Measurements from ENCODE around the gene HPSE2.

HPSE2 gene

DNA sequence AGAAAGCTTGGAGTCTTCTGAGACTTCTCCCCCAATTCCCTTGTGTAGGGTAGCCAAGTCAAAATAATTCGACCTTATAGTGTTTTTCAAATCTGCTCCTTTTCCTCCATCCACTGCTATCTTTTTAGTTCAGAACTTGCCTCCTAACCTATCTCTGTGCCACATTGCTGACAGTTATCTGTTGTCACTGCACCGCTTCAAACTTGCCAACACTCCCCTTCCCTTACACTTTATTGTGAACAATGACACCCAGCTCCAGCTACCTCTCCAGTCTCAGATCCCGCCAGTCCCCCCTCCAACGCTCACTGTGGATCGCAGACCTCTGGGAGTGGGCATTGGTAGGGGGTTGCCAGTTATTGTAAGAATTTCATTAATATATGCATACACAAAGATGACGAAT is 772.6 kb downstream of the HPSE2 start:
- no peak for DNase-seq (ENCODE audit: low read depth)
- H3K4me3 ChIP-seq (ENCODE audit: low read depth, low read length) = no peak overlapping the region
- TF ChIP-seq, protein P1, sequence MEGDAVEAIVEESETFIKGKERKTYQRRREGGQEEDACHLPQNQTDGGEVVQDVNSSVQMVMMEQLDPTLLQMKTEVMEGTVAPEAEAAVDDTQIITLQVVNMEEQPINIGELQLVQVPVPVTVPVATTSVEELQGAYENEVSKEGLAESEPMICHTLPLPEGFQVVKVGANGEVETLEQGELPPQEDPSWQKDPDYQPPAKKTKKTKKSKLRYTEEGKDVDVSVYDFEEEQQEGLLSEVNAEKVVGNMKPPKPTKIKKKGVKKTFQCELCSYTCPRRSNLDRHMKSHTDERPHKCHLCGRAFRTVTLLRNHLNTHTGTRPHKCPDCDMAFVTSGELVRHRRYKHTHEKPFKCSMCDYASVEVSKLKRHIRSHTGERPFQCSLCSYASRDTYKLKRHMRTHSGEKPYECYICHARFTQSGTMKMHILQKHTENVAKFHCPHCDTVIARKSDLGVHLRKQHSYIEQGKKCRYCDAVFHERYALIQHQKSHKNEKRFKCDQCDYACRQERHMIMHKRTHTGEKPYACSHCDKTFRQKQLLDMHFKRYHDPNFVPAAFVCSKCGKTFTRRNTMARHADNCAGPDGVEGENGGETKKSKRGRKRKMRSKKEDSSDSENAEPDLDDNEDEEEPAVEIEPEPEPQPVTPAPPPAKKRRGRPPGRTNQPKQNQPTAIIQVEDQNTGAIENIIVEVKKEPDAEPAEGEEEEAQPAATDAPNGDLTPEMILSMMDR (IDR thresholded peaks at IDR 0.05; ENCODE audit: low read depth, low read length, missing control alignments) = no peak

DNA sequence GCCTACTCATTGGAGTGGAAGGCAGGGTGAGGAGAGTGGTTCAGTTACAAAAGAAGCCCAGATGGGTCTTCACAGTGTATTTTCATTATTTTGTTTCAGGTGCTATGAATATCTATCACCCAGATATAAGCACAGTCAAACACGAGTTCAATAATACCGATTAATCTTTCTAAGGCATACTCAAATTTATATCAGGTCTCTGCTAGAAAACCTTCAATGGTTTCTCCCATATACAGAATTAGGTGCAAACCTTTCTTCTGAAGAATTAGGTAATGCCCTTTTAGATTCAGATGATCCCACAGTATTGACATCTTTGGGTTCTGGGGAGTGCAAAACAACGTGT is 774.2 kb downstream of the HPSE2 start:
- TF ChIP-seq, protein P1 (IDR thresholded peaks at IDR 0.05; ENCODE audit: low read depth, low read length, missing control alignments) = no peak
- DNase-seq (ENCODE audit: low read depth) = no peak
- no peak overlapping the region for H3K4me3 ChIP-seq (ENCODE audit: low read depth, low read length)

DNA sequence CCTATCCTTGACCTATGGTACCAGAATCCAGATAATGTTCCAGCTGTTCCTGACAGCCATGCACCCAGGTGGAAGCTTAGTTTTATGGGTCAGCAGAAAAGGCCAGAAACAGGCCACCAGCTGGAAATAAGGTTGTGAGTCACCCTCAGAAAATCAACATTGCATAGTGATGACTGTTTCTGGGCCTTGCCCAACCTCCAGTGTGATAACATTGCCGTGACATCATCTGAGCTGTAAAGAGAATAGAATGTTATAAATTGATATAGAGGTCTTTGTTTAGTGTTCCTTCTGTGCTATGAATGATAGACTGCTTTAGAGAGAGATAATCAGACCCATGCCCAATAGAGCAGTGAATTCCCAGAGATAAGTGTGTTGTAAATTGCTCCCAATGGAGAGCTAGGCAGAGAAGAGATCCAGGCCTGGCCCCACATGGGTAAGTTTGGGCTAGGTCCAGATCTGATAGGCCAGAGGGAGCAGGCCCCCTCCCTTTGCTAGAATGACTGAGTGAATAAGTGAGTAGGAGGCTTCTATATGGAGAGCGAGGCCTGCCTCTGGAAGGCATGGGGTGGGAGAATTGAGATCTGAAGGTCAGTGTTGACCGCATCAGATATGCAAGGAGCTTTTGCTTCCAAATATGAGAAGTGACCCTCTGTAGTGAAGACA is 774.7 kb downstream of the HPSE2 start:
- no peak for DNase-seq (ENCODE audit: low read depth)
- no peak overlapping the region for H3K4me3 ChIP-seq (ENCODE audit: low read depth, low read length)
- TF ChIP-seq, protein P1 (IDR thresholded peaks at IDR 0.05; ENCODE audit: low read depth, low read length, missing control alignments) = no peak

DNA sequence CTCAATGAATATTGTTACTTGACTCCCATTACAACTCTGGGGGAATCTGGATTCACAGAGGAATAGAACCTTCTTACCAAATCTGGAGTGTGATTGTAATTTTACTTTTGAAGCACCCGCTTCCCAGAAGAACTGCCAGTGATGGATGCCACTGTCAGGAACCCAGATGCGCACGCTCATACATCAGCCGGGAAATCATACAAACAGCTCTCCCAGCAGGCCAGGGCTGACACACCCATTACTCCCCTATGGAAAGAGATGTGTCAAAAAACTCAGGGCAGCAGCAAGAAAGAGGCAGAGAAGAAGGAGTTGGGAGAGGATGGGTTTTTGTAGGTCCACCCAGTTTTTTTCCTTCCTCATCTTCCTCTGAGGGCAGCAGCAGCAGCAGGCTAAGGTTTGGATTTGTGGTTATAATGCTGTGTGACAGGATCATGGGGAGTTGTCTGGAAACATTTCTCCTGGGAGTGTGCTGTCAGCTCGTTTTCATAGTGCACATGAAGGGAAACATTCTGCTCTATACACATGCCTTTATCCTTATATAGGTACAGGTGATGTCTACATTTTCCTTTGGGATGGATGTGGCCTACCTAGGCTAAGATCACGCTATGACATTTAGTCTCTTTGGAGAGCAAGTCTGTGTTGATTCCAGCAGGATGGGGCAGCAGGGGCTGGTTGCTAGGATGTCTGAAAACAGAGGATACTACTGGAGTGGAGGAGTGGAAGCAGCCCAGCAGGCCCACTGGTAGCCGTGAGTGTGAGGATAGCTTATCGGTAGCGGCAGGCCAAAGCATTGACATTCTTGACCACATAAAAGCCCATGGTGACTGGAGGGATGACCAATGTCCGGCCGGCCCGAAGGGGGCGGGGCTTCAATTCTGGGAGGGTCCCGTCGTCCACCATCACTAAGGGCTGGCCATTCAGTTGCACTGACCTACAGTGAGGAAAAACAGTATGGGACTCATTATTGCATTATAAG is 776.6 kb downstream of the HPSE2 start:
- TF ChIP-seq, protein P1 (IDR thresholded peaks at IDR 0.05; ENCODE audit: low read depth, low read length, missing control alignments) = no peak
- no peak for DNase-seq (ENCODE audit: low read depth)
- no peak overlapping the region for H3K4me3 ChIP-seq (ENCODE audit: low read depth, low read length)

DNA sequence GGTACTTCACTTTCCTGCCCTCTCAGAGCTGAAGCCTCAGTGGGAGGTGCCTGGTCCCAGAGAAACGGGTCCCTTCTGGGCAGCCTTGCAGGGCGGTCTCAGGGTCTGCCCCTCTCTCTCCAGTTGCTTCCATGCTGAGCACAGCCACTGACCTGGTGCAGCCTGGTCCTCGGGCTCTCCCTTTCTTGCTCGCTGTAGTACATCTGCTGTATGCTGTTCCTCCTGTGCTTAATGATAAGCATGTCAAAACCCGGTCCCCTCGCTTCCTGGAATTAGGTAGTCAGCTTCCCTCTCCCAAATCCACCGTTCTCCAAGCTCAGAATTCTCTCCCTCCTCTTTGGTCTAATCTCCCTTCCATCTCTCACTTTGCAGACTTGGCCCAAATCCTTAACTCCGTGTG is 777.9 kb downstream of the HPSE2 start:
- H3K4me3 ChIP-seq (ENCODE audit: low read depth, low read length) = no peak overlapping the region
- TF ChIP-seq, protein P1 (IDR thresholded peaks at IDR 0.05; ENCODE audit: low read depth, low read length, missing control alignments) = no peak
- DNase-seq (ENCODE audit: low read depth) = no peak

DNA sequence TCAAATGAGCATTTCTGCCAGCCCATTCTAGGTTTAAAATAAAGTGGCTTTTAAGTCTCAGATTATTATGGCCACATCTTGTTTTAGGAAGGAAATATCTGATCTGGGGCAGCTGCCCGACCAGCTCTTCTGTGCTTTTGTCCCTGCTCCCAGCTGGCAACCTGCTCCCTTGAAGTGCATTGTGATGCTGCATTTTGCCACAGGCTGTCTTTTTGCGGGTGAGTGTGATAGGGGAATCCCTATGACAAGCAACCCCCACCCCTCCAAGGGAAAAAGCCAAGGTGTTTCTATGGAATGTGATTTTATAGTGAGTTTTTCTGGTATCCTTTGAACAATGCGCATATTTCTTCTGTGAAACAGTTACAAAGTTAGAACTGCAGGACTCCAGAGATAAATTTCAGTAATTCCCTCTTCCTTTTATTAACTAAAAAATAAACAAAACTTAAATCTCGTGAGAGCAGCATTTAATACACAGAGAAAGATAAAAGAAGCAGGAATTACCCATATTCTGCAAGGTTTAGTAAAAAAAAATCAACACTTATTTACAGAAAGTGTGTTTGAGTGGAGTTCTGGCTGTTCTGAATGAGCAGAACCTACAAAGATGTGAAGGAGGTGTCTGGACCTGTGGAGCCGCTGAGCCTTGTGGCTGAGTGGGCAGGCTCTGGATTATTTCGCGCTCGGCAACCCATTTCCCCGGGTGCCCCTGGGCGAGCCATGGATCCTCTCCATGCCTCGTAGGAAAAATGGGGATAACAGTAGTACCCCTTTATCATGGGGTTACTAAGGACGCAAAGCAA is 778.8 kb downstream of the HPSE2 start:
- TF ChIP-seq, protein P1 (IDR thresholded peaks at IDR 0.05; ENCODE audit: low read depth, low read length, missing control alignments) = no peak
- DNase-seq (ENCODE audit: low read depth) = no peak
- H3K4me3 ChIP-seq (ENCODE audit: low read depth, low read length) = no peak overlapping the region
